HG03342 (cell line): Measurements from ENCODE around the gene TCF12.

Experiments used
- ATAC-seq: cut with Tn5 transposase; IDR thresholded peaks from one replicate; pipeline ENCODE4 v1.9.1; 2021; ENCODE audit warnings: mild to moderate bottlenecking, moderate library complexity; ENCODE audit not compliant: unreplicated experiment

The TCF12 gene

GRCh38 chr15:57235873-57236272, 317.4 kb downstream of the TCF12 start:
- no peak for ATAC-seq

- ATAC-seq, result no peak
Measured at GRCh38 chr15:57236561-57237300, 318.3 kb downstream of the TCF12 start.

GRCh38 chr15:57237301-57237642, 318.8 kb downstream of the TCF12 start:
- no peak for ATAC-seq

GRCh38 chr15:57237676-57238075, 319.2 kb downstream of the TCF12 start:
- no peak for ATAC-seq

GRCh38 chr15:57245130-57245529, 326.7 kb downstream of the TCF12 start:
- ATAC-seq, result no peak

- ATAC-seq, result no peak
Measured at GRCh38 chr15:57245714-57246113, 327.3 kb downstream of the TCF12 start.

GRCh38 chr15:57248074-57248473, 329.6 kb downstream of the TCF12 start:
- ATAC-seq, result no peak

- ATAC-seq, result no peak
Measured at GRCh38 chr15:57251308-57251707, 332.9 kb downstream of the TCF12 start.

GRCh38 chr15:57251941-57252340, 333.5 kb downstream of the TCF12 start:
- no peak for ATAC-seq

GRCh38 chr15:57253082-57253481, 334.6 kb downstream of the TCF12 start:
- ATAC-seq, result no peak

GRCh38 chr15:57253500-57253899, 335.1 kb downstream of the TCF12 start:
- ATAC-seq, result no peak

GRCh38 chr15:57255751-57256341, 337.4 kb downstream of the TCF12 start:
- no peak for ATAC-seq

- no peak for ATAC-seq
Measured at GRCh38 chr15:57256939-57257338, 338.5 kb downstream of the TCF12 start.

- no peak for ATAC-seq
Measured at GRCh38 chr15:57259568-57260040, 341.2 kb downstream of the TCF12 start.

GRCh38 chr15:57263520-57263919, 345.1 kb downstream of the TCF12 start:
- ATAC-seq, result no peak

- no peak for ATAC-seq
Measured at GRCh38 chr15:57272771-57273357, 354.4 kb downstream of the TCF12 start.

GRCh38 chr15:57273402-57273801, 355.0 kb downstream of the TCF12 start:
- no peak for ATAC-seq

GRCh38 chr15:57278439-57278838, 360.0 kb downstream of the TCF12 start:
- ATAC-seq, result no peak

- no peak for ATAC-seq
Measured at GRCh38 chr15:57280464-57280863, 362.0 kb downstream of the TCF12 start.

GRCh38 chr15:57281321-57281720, 362.9 kb downstream of the TCF12 start:
- ATAC-seq, result peak; percentile 54

GRCh38 chr15:57282686-57283085, 364.2 kb downstream of the TCF12 start:
- no peak for ATAC-seq

- ATAC-seq, result peak; percentile 7
Measured at GRCh38 chr15:57283774-57284503, 365.5 kb downstream of the TCF12 start.
